HEK293 (cell line): Measurements from ENCODE around the gene SLC26A4.

Experiments
- KLF9 ChIP-seq: fragments of 450-650 bp; formaldehyde crosslinking; IDR thresholded peaks from 2 replicates; pipeline ENCODE4 v1.5.1; 2016; ENCODE audit warnings: missing biosample characterization, missing genetic modification characterization, low read depth
- ZNF354C ChIP-seq: fragments of 450-650 bp; formaldehyde crosslinking; IDR thresholded peaks from 2 replicates; pipeline ENCODE4 v1.5.1; 2016; ENCODE audit warnings: missing biosample characterization, missing genetic modification characterization, low read depth, borderline replicate concordance
- ZNF701 ChIP-seq: fragments of 450-650 bp; formaldehyde crosslinking; IDR thresholded peaks from 2 replicates; pipeline ENCODE4 v1.5.1; 2016; ENCODE audit warnings: missing biosample characterization, missing genetic modification characterization

DNA sequence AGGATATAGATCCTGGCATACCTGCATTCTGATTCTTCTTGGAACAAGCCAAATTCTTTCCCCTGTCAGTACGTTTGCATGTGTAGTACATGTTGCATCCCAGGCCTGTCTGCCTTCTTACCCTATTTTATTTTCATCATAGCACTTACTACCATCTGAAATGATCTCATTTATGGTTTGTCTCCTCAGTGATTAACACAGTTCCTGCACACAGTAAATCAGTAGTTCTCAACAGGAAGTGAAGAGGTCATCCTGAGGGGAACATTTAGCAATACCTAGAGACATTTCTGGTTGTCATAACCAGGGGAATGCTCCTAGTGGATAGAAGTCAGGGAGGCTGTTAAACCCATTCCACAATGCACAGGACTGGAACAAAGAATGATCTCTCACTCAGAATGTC is 38.2 kb upstream of the SLC26A4 start:
- no peak for TF ChIP-seq ZNF354C
- no peak for TF ChIP-seq KLF9
- no peak for TF ChIP-seq ZNF701 (tag by site-specific recombination)
